ENCODE results near the gene KIAA0825.

The KIAA0825 gene

GRCh38 chr5:94274707-94275106 is 343.7 kb downstream of the KIAA0825 start:
- no peak overlapping the region for H3K4me3 ChIP-seq (replicated peaks in 1 of 2; ENCODE audit: low read depth in 2 of 2, low read length in 2 of 2)
- TF ChIP-seq, protein P1, sequence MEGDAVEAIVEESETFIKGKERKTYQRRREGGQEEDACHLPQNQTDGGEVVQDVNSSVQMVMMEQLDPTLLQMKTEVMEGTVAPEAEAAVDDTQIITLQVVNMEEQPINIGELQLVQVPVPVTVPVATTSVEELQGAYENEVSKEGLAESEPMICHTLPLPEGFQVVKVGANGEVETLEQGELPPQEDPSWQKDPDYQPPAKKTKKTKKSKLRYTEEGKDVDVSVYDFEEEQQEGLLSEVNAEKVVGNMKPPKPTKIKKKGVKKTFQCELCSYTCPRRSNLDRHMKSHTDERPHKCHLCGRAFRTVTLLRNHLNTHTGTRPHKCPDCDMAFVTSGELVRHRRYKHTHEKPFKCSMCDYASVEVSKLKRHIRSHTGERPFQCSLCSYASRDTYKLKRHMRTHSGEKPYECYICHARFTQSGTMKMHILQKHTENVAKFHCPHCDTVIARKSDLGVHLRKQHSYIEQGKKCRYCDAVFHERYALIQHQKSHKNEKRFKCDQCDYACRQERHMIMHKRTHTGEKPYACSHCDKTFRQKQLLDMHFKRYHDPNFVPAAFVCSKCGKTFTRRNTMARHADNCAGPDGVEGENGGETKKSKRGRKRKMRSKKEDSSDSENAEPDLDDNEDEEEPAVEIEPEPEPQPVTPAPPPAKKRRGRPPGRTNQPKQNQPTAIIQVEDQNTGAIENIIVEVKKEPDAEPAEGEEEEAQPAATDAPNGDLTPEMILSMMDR (IDR thresholded peaks at IDR 0.05; ENCODE audit: low read depth, low read length) = no peak
- no peak for DNase-seq (ENCODE audit: low read depth in 2 of 2)

DNA sequence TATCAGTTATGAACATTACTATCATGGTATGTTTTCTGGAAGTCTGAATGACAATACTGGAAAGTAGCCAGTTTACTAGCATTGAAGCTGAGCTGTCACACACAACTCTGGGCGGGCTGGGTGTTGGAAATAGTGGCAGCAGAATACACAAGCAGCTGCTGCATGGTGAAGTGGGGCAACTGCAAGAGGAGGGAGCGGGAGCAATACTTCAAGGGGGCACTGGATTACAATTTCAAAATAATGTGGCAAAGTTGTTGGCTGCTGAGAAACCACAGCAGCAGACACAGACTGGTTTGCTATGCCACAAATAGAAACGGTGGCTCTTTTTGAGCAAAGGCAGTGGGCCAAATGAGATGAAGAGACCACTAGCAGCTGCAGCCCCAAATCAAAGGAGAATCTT is 350.2 kb downstream of the KIAA0825 start:
- TF ChIP-seq, protein P1 (IDR thresholded peaks at IDR 0.05; ENCODE audit: low read depth, low read length) = no peak
- no peak overlapping the region for H3K4me3 ChIP-seq (replicated peaks in 1 of 2; ENCODE audit: low read depth in 2 of 2, low read length in 2 of 2)
- DNase-seq (ENCODE audit: low read depth in 2 of 2) = no peak

GRCh38 chr5:94267350-94267899 is 351.0 kb downstream of the KIAA0825 start:
- no peak overlapping the region for H3K4me3 ChIP-seq (replicated peaks in 1 of 2; ENCODE audit: low read depth in 2 of 2, low read length in 2 of 2)
- TF ChIP-seq, protein P1 (IDR thresholded peaks at IDR 0.05; ENCODE audit: low read depth, low read length) = no peak
- no peak for DNase-seq (ENCODE audit: low read depth in 2 of 2)

GRCh38 chr5:94266170-94266569 is 352.2 kb downstream of the KIAA0825 start:
- H3K4me3 ChIP-seq (replicated peaks in 1 of 2; ENCODE audit: low read depth in 2 of 2, low read length in 2 of 2) = no peak overlapping the region
- DNase-seq (ENCODE audit: low read depth in 2 of 2) = no peak
- TF ChIP-seq, protein P1 (IDR thresholded peaks at IDR 0.05; ENCODE audit: low read depth, low read length) = no peak

- TF ChIP-seq, protein P1 (IDR thresholded peaks at IDR 0.05; ENCODE audit: low read depth, low read length) = no peak
- no peak overlapping the region for H3K4me3 ChIP-seq (replicated peaks in 1 of 2; ENCODE audit: low read depth in 2 of 2, low read length in 2 of 2)
- DNase-seq (ENCODE audit: low read depth in 2 of 2) = no peak
Measured at GRCh38 chr5:94263068-94263467, 355.3 kb downstream of the KIAA0825 start.

DNA sequence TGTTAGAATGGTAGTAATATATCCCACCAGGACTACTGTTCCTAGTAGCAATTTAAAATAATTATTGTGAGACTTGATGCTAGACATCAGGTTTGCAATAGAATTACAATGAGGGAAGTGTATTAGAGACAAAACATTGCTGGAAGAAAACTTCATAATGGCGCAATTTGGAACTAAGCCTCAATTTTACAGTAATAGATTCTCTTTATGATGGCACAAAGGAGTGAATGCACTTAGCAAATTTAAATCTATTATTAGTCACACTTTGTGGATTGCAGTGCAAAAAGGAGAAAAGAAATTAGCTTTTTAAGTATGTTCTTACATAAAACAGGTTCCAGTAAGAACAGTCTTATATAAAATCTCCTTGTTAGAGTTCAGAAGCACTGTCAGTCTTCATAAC is 358.3 kb downstream of the KIAA0825 start:
- H3K4me3 ChIP-seq (replicated peaks in 1 of 2; ENCODE audit: low read depth in 2 of 2, low read length in 2 of 2) = no peak overlapping the region
- DNase-seq (ENCODE audit: low read depth in 2 of 2) = no peak
- TF ChIP-seq, protein P1 (IDR thresholded peaks at IDR 0.05; ENCODE audit: low read depth, low read length) = no peak

GRCh38 chr5:94254214-94254613 is 364.2 kb downstream of the KIAA0825 start:
- TF ChIP-seq, protein P1 (IDR thresholded peaks at IDR 0.05; ENCODE audit: low read depth, low read length) = no peak
- peak; percentile 2 to 22 for DNase-seq (ENCODE audit: low read depth in 2 of 2)
- H3K4me3 ChIP-seq (replicated peaks in 1 of 2; ENCODE audit: low read depth in 2 of 2, low read length in 2 of 2) = no peak overlapping the region

All from cardiac fibroblast (primary cell).